ENCODE data around the gene FUOM. TPM values are rescaled to one million over a fixed set of nuclear protein-coding genes. Genes with fewer than 3 reads are reported as not detected.

The FUOM gene
- total RNA-seq, 4 donors from 2014 or later: 7.9 to 12.2 (median 10.5) TPM

DNA sequence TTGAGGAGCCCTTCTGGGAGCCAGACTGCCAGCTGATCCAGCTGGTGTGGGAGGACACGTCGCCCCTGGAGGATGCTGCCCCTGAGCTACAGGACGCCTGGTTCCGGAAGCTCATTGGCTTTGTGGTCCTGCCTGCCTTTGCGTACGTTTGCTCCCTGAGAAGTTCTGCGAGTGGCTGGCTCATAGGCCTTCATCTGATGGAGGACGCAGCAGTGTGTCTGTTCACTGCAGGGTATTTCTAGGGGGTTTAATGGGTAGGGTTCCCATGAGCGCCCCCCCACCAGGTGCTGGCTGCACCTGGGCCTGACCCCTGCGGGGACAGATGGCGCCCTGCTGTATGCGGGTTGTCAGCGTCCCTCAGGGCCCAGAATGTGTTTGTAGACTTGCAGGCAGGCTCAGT lies 26.3 kb upstream of the FUOM start:
- no peak for DNase-seq (ENCODE audit: extremely low spot score)
- 90% methylated on average over 11 of the region's 13 CpGs for WGBS
- Histone ChIP-seq H3K27me3 (no peaks in the 10 kb centered on the region), H3K27ac (replicated peaks in 1 of 4) (no peak overlapping the region), H3K4me3 (no peak overlapping the region), H3K4me1 (peaks cover 7 to 21% (median 15%) of the 10 kb centered on the region in 4 donors), H3K9me3 (no peaks in the 10 kb centered on the region), H3K36me3 (peaks cover 0 to 55% (median 25%) of the 10 kb centered on the region in 4 donors)
- intact Hi-C loops (cut with DNase I): no loop called here
- no peak for TF ChIP-seq POLR2AphosphoS5 (IDR thresholded peaks at IDR 0.05)
- TF ChIP-seq POLR2A (IDR thresholded peaks at IDR 0.05; ENCODE audit: low read depth): no peak
- TF ChIP-seq, protein P1, sequence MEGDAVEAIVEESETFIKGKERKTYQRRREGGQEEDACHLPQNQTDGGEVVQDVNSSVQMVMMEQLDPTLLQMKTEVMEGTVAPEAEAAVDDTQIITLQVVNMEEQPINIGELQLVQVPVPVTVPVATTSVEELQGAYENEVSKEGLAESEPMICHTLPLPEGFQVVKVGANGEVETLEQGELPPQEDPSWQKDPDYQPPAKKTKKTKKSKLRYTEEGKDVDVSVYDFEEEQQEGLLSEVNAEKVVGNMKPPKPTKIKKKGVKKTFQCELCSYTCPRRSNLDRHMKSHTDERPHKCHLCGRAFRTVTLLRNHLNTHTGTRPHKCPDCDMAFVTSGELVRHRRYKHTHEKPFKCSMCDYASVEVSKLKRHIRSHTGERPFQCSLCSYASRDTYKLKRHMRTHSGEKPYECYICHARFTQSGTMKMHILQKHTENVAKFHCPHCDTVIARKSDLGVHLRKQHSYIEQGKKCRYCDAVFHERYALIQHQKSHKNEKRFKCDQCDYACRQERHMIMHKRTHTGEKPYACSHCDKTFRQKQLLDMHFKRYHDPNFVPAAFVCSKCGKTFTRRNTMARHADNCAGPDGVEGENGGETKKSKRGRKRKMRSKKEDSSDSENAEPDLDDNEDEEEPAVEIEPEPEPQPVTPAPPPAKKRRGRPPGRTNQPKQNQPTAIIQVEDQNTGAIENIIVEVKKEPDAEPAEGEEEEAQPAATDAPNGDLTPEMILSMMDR (IDR thresholded peaks at IDR 0.05): no peak
- TF ChIP-seq EP300 (IDR thresholded peaks at IDR 0.05): no peak

GRCh38 chr10:133383551-133383950 lies 25.7 kb upstream of the FUOM start:
- H3K27ac ChIP-seq (replicated peaks in 1 of 4): no peak overlapping the region
- intact Hi-C loops (cut with DNase I): no loop called here
- no peaks in the 10 kb centered on the region for H3K27me3 ChIP-seq
- 96% methylated on average over 4 of the region's 4 CpGs for WGBS
- no peak overlapping the region for H3K4me3 ChIP-seq
- peaks cover 0 to 50% (median 22%) of the 10 kb centered on the region in 4 donors for H3K36me3 ChIP-seq
- no peaks in the 10 kb centered on the region for H3K9me3 ChIP-seq
- no peak for DNase-seq (ENCODE audit: extremely low spot score)
- TF ChIP-seq, protein P1 (IDR thresholded peaks at IDR 0.05): no peak
- TF ChIP-seq POLR2AphosphoS5 (IDR thresholded peaks at IDR 0.05) (no peak), POLR2A (IDR thresholded peaks at IDR 0.05; ENCODE audit: low read depth) (no peak), EP300 (IDR thresholded peaks at IDR 0.05) (no peak)
- peaks cover 7 to 21% (median 15%) of the 10 kb centered on the region in 4 donors for H3K4me1 ChIP-seq

DNA sequence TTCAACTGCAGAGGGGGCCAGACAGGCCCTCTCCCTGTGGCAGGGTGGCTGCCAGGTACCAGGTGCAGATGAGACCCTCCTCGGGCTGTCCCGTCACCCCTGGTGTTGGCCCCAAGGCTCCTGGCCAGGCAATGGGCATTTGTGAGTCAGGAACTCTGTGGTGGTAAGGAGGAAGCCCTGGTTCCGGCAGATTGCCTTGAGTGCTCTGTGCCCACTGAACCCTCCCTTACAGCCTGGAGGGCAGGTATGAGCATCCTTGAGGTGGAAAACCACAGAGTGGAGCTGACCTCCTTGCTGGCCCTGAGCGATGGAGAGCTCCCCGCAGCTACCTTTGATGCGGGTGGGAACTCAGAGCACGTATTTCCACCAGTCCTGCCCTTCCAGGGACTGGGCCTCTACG lies 23.2 kb upstream of the FUOM start:
- no peak overlapping the region for H3K4me3 ChIP-seq
- 90% methylated on average over 4 of the region's 8 CpGs for whole genome bisulfite sequencing

GRCh38 chr10:133379801-133380666 lies 22.2 kb upstream of the FUOM start:
- WGBS: 96% methylated on average over 16 of the region's 36 CpGs
- TF ChIP-seq POLR2A (IDR thresholded peaks at IDR 0.05; ENCODE audit: low read depth) (no peak), POLR2AphosphoS5 (IDR thresholded peaks at IDR 0.05) (no peak), EP300 (IDR thresholded peaks at IDR 0.05) (no peak)
- TF ChIP-seq, protein P1 (IDR thresholded peaks at IDR 0.05): no peak
- peaks cover 11 to 34% (median 26%) of the 10 kb centered on the region in 4 donors for H3K4me1 ChIP-seq
- peaks cover 0 to 34% (median 17%) of the 10 kb centered on the region in 4 donors for H3K36me3 ChIP-seq
- DNase-seq (ENCODE audit: extremely low spot score): no peak
- no peaks in the 10 kb centered on the region for H3K27me3 ChIP-seq
- intact Hi-C loops (cut with DNase I): loop anchor here (5.0 kb wide), 1 partner anchor 68 kb away; no protein-coding TSS in a partner anchor
- H3K4me3 ChIP-seq: peak overlapping the region; percentile 74 to 93 (median 87)
- H3K9me3 ChIP-seq: no peaks in the 10 kb centered on the region
- H3K27ac ChIP-seq (replicated peaks in 1 of 4): peak overlapping the region; percentile 78 to 89 (median 82)

More for the DNA sequence above, 23.2 kb upstream of the FUOM start:
- DNase-seq (ENCODE audit: extremely low spot score): no peak
- TF ChIP-seq, protein P1 (IDR thresholded peaks at IDR 0.05): no peak
- TF ChIP-seq POLR2AphosphoS5 (IDR thresholded peaks at IDR 0.05) (no peak), POLR2A (IDR thresholded peaks at IDR 0.05; ENCODE audit: low read depth) (no peak), EP300 (IDR thresholded peaks at IDR 0.05) (no peak)
- intact Hi-C loops (cut with DNase I): no loop called here
- no peaks in the 10 kb centered on the region for H3K27me3 ChIP-seq
- H3K4me1 ChIP-seq: peaks cover 11 to 34% (median 26%) of the 10 kb centered on the region in 4 donors
- H3K27ac ChIP-seq (replicated peaks in 1 of 4): no peak overlapping the region
- H3K36me3 ChIP-seq: peaks cover 0 to 39% (median 21%) of the 10 kb centered on the region in 4 donors
- no peaks in the 10 kb centered on the region for H3K9me3 ChIP-seq

Data from esophagus muscularis mucosa (tissue), 4 donors.